ENCODE data around the gene KIRREL3.

DNA sequence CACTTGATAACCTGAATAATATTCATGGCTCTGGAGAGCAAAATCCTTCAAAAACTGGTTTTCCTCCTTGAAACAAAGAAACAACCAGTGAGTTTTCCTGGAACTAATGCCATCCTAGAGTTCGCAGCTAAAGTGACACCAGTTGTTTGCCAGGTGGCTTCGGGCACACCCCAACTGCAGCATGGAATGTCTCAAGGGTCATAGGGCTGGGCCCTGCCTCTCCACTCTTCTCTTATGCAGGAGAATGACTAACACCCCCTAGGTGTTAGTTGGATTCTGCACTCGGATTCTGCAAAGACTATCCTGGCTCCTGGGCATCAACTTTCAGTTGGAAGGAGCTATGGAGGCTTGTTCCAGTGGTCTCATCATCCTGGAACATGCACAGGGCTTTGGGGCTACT, 98.8 kb downstream of the KIRREL3 start:
- TF ChIP-seq, protein P1, sequence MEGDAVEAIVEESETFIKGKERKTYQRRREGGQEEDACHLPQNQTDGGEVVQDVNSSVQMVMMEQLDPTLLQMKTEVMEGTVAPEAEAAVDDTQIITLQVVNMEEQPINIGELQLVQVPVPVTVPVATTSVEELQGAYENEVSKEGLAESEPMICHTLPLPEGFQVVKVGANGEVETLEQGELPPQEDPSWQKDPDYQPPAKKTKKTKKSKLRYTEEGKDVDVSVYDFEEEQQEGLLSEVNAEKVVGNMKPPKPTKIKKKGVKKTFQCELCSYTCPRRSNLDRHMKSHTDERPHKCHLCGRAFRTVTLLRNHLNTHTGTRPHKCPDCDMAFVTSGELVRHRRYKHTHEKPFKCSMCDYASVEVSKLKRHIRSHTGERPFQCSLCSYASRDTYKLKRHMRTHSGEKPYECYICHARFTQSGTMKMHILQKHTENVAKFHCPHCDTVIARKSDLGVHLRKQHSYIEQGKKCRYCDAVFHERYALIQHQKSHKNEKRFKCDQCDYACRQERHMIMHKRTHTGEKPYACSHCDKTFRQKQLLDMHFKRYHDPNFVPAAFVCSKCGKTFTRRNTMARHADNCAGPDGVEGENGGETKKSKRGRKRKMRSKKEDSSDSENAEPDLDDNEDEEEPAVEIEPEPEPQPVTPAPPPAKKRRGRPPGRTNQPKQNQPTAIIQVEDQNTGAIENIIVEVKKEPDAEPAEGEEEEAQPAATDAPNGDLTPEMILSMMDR (IDR thresholded peaks at IDR 0.05) = no peak
- no peak for TF ChIP-seq RAD21 (conservative IDR thresholded peaks at IDR 0.05 in 1 of 2, IDR thresholded peaks at IDR 0.05 in 1 of 2)
- no peak for TF ChIP-seq HOXB13 (CRISPR knock-in tag; IDR thresholded peaks at IDR 0.05; ENCODE audit: low read depth)
- TF ChIP-seq ZNF302 (CRISPR knock-in tag; IDR thresholded peaks at IDR 0.05) = no peak
- no peak for TF ChIP-seq HOXA7 (CRISPR knock-in tag; IDR thresholded peaks at IDR 0.05)
- TF ChIP-seq ZFP36 (IDR thresholded peaks at IDR 0.05; ENCODE audit: borderline replicate concordance, partially characterized antibody) = no peak
- TF ChIP-seq TP53 (CRISPR knock-in tag; IDR thresholded peaks at IDR 0.05) = no peak
- no peak for TF ChIP-seq MAZ (IDR thresholded peaks at IDR 0.05; ENCODE audit: borderline replicate concordance, low read depth, low read length)
- TF ChIP-seq, protein P2, sequence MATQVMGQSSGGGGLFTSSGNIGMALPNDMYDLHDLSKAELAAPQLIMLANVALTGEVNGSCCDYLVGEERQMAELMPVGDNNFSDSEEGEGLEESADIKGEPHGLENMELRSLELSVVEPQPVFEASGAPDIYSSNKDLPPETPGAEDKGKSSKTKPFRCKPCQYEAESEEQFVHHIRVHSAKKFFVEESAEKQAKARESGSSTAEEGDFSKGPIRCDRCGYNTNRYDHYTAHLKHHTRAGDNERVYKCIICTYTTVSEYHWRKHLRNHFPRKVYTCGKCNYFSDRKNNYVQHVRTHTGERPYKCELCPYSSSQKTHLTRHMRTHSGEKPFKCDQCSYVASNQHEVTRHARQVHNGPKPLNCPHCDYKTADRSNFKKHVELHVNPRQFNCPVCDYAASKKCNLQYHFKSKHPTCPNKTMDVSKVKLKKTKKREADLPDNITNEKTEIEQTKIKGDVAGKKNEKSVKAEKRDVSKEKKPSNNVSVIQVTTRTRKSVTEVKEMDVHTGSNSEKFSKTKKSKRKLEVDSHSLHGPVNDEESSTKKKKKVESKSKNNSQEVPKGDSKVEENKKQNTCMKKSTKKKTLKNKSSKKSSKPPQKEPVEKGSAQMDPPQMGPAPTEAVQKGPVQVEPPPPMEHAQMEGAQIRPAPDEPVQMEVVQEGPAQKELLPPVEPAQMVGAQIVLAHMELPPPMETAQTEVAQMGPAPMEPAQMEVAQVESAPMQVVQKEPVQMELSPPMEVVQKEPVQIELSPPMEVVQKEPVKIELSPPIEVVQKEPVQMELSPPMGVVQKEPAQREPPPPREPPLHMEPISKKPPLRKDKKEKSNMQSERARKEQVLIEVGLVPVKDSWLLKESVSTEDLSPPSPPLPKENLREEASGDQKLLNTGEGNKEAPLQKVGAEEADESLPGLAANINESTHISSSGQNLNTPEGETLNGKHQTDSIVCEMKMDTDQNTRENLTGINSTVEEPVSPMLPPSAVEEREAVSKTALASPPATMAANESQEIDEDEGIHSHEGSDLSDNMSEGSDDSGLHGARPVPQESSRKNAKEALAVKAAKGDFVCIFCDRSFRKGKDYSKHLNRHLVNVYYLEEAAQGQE (IDR thresholded peaks at IDR 0.05) = no peak
- no peak for TF ChIP-seq MAFK (IDR thresholded peaks at IDR 0.05; ENCODE audit: partially characterized antibody)
- TF ChIP-seq NFE2L2 (conservative IDR thresholded peaks at IDR 0.05; ENCODE audit: low read length) = no peak
- TF ChIP-seq RCOR1 (IDR thresholded peaks at IDR 0.05; ENCODE audit: low read depth, low read length) = no peak

Measured in A549 (cell line).